IMR-90 (cell line): ENCODE data around the gene CNDP1. TPM values are rescaled to one million over a fixed set of nuclear protein-coding genes. Genes with fewer than 3 reads are reported as not detected.

ENCODE experiments used
- ATAC-seq: fragments of 200-7000 bp; cut with Tn5 transposase; 2 replicates; pipeline ENCODE4 v1.9.1; 2020; ENCODE audit warnings: low read depth, mild to moderate bottlenecking, moderate library complexity
- BruUV-seq: library from RNA; stranded (reverse); fragments of 400-500 nt; replicated peaks from 2 replicates; lab custom pipeline; 2021; lab: Mats Ljungman, UMichigan
- CTCF ChIA-PET: fragments of 300-600 bp; formaldehyde crosslinking; extraction: SDS; loops from one replicate; lab custom pipeline; 2021; ENCODE audit warnings: antibody characterized with exemption; lab: Yijun Ruan, JAX
- POLR2A ChIA-PET: fragments of 300-600 bp; sonication (Branson Sonifier 250); formaldehyde crosslinking; loops from one replicate; lab custom pipeline; 2022; ENCODE audit warnings: antibody characterized with exemption; ENCODE audit not compliant: unreplicated experiment; lab: Charles Lee
- DNase-seq: peaks from one replicate; pipeline ENCODE4 v3.0.0; 2013
- H2AFZ ChIP-seq: replicated peaks from 2 replicates; pipeline ENCODE3; 2013; ENCODE audit warnings: low read length, mild to moderate bottlenecking; ENCODE audit not compliant: poor library complexity
- H2AK5ac ChIP-seq: 2 replicates; pipeline ENCODE4 v1.6.1; 2013; ENCODE audit warnings: low read depth, low read length, inconsistent platforms
- H2AK9ac ChIP-seq: replicated peaks from 2 replicates; pipeline ENCODE3; 2013; ENCODE audit warnings: mild to moderate bottlenecking, low read depth, low read length, moderate library complexity; ENCODE audit not compliant: poor library complexity
- H2BK120ac ChIP-seq: 2 replicates; pipeline ENCODE4 v1.6.1; 2013; ENCODE audit warnings: low read depth, low read length, inconsistent platforms
- H2BK15ac ChIP-seq: 3 replicates; pipeline ENCODE4 v1.6.1; 2013; ENCODE audit warnings: low read depth, low read length, inconsistent platforms
- H2BK20ac ChIP-seq: 2 replicates; pipeline ENCODE4 v1.6.1; 2013; ENCODE audit warnings: low read depth, mild to moderate bottlenecking, inconsistent platforms, low read length, moderate library complexity
- H2BK5ac ChIP-seq: 2 replicates; pipeline ENCODE4 v1.6.1; 2013; ENCODE audit warnings: mild to moderate bottlenecking, low read depth, low read length, inconsistent platforms; ENCODE audit not compliant: poor library complexity, severe bottlenecking
- H3K14ac ChIP-seq: replicated peaks from 2 replicates; pipeline ENCODE4 v1.6.1; 2013; ENCODE audit warnings: low read depth, low read length, inconsistent platforms
- H3K18ac ChIP-seq: 2 replicates; pipeline ENCODE4 v1.6.1; 2013; ENCODE audit warnings: low read depth, low read length, control low read depth
- H3K23ac ChIP-seq: 2 replicates; pipeline ENCODE4 v1.6.1; 2013; ENCODE audit warnings: low read depth, low read length, inconsistent platforms
- H3K27ac ChIP-seq: 2 replicates; pipeline ENCODE4 v1.5.1; 2013; ENCODE audit warnings: mild to moderate bottlenecking, control low read depth, low read length; ENCODE audit not compliant: insufficient read depth
- H3K27me3 ChIP-seq: 2 replicates; pipeline ENCODE4 v1.6.1; 2013; ENCODE audit warnings: low read length; ENCODE audit not compliant: control insufficient read depth, insufficient read depth
- H3K36me3 ChIP-seq: 2 replicates; pipeline ENCODE4 v1.6.1; 2013; ENCODE audit warnings: low read length, mixed read lengths; ENCODE audit not compliant: control insufficient read depth, insufficient read depth
- H3K4ac ChIP-seq: 2 replicates; pipeline ENCODE4 v1.6.1; 2013; ENCODE audit warnings: low read depth, low read length, inconsistent platforms
- H3K4me1 ChIP-seq: 2 replicates; pipeline ENCODE4 v1.6.1; 2013; ENCODE audit warnings: low read length, mixed read lengths; ENCODE audit not compliant: control insufficient read depth, insufficient read depth
- H3K4me2 ChIP-seq: 2 replicates; pipeline ENCODE4 v1.6.1; 2013; ENCODE audit warnings: low read depth, mild to moderate bottlenecking, control low read depth, low read length, moderate library complexity
- H3K4me3 ChIP-seq: 2 replicates; pipeline ENCODE4 v1.5.1; 2013; ENCODE audit warnings: low read depth, mild to moderate bottlenecking, control low read depth, low read length, moderate library complexity; ENCODE audit not compliant: insufficient read depth
- H3K56ac ChIP-seq: 2 replicates; pipeline ENCODE4 v1.6.1; 2013; ENCODE audit warnings: low read length, inconsistent platforms; ENCODE audit not compliant: insufficient read depth; ENCODE audit errors: extremely low read depth
- H3K79me1 ChIP-seq, 2 experiments: 2 replicates each; pipeline ENCODE4 v1.6.1; 2013; ENCODE audit warnings: low read length in 2 of 2, inconsistent platforms in 1 of 2, low read depth in 1 of 2
- H3K9ac ChIP-seq: 2 replicates; pipeline ENCODE4 v1.6.1; 2013; ENCODE audit warnings: low read depth, low read length, control low read depth
- H3K9me1 ChIP-seq: 2 replicates; pipeline ENCODE4 v1.6.1; 2013; ENCODE audit warnings: low read length, inconsistent platforms; ENCODE audit not compliant: insufficient read depth
- H3K9me3 ChIP-seq: 2 replicates; pipeline ENCODE4 v1.6.1; 2013; ENCODE audit warnings: low read length; ENCODE audit not compliant: control insufficient read depth, insufficient read depth
- H4K20me1 ChIP-seq: 2 replicates; pipeline ENCODE4 v1.6.1; 2013; ENCODE audit warnings: low read length, inconsistent platforms; ENCODE audit not compliant: insufficient read depth
- H4K5ac ChIP-seq: 2 replicates; pipeline ENCODE4 v1.6.1; 2013; ENCODE audit warnings: mild to moderate bottlenecking, low read depth, low read length, control low read depth
- H4K8ac ChIP-seq, 2 experiments: 2 replicates each; pipeline ENCODE4 v1.6.1; 2013; ENCODE audit warnings: low read depth in 2 of 2, low read length in 2 of 2, control low read depth in 1 of 2, inconsistent platforms in 1 of 2
- H4K91ac ChIP-seq: 2 replicates; pipeline ENCODE4 v1.6.1; 2013; ENCODE audit warnings: low read depth, low read length, inconsistent platforms; ENCODE audit not compliant: insufficient read depth
- BHLHE40 ChIP-seq: fragments of 150-350 bp; IDR thresholded peaks from 2 replicates; pipeline ENCODE4 v1.6.1; 2016; ENCODE audit warnings: mild to moderate bottlenecking, low read depth, low read length
- CEBPB ChIP-seq: IDR thresholded peaks from 2 replicates; pipeline ENCODE4 v1.6.1; 2012; ENCODE audit warnings: low read depth, low read length, improper control_type of control experiment
- CHD1 ChIP-seq: IDR thresholded peaks from 2 replicates; pipeline ENCODE4 v1.6.1; 2012; ENCODE audit warnings: low read depth, low read length, improper control_type of control experiment
- FOS ChIP-seq: fragments of 150-350 bp; IDR thresholded peaks from 2 replicates; pipeline ENCODE4 v1.6.1; 2016; ENCODE audit warnings: low read depth, low read length
- MAFK ChIP-seq: IDR thresholded peaks from 2 replicates; pipeline ENCODE4 v1.6.1; 2012; ENCODE audit warnings: low read depth, low read length, improper control_type of control experiment
- MAZ ChIP-seq: IDR thresholded peaks from 2 replicates; pipeline ENCODE4 v1.6.1; 2012; ENCODE audit warnings: low read depth, mild to moderate bottlenecking, low read length, improper control_type of control experiment, moderate library complexity, borderline replicate concordance
- MXI1 ChIP-seq: IDR thresholded peaks from 2 replicates; pipeline ENCODE4 v1.6.1; 2012; ENCODE audit warnings: low read depth, mild to moderate bottlenecking, low read length, moderate library complexity, borderline replicate concordance
- NFE2L2 ChIP-seq: fragments of 150-350 bp; IDR thresholded peaks from 2 replicates; pipeline ENCODE4 v1.6.1; 2016; ENCODE audit warnings: low read depth, mild to moderate bottlenecking, low read length
- POLR2A ChIP-seq: IDR thresholded peaks from 2 replicates; pipeline ENCODE4 v1.6.1; 2012; ENCODE audit warnings: mild to moderate bottlenecking, low read depth, low read length
- RAD21 ChIP-seq: IDR thresholded peaks from 2 replicates; pipeline ENCODE4 v1.6.1; 2012; ENCODE audit warnings: low read length, improper control_type of control experiment
- RCOR1 ChIP-seq: IDR thresholded peaks from 2 replicates; pipeline ENCODE4 v1.6.1; 2012; ENCODE audit warnings: mild to moderate bottlenecking, low read length, improper control_type of control experiment; ENCODE audit not compliant: insufficient replicate concordance
- RFX5 ChIP-seq: IDR thresholded peaks from 2 replicates; pipeline ENCODE4 v1.8.0; 2012; ENCODE audit warnings: low read depth, mild to moderate bottlenecking, low read length, moderate library complexity
- SMC3 ChIP-seq: fragments of 150-350 bp; IDR thresholded peaks from 2 replicates; pipeline ENCODE4 v1.6.1; 2016; ENCODE audit warnings: low read depth, mild to moderate bottlenecking, antibody characterized with exemption, low read length, moderate library complexity
- WGBS, 2 experiments: methylation state at CpG; one replicate each; pipeline versions ENCODE4 v1.1.5 to v1.1.7; 2013; ENCODE audit warnings: missing lambda C conversion rate in 2 of 2; ENCODE audit not compliant: insufficient read length in 1 of 2; ENCODE audit errors: extremely low coverage in 2 of 2; 5-methylcytosine and 5-hydroxymethylcytosine counted together
- dilution Hi-C: fragments of 300-500 bp; cut with HindIII; formaldehyde crosslinking; loops from one replicate; pipeline ENCODE4 v1.14.3; 2018; ENCODE audit warnings: low sequenced_read_pairs; ENCODE audit not compliant: unreplicated experiment
- in situ Hi-C: fragments of 300-500 bp; cut with MboI; formaldehyde crosslinking; loops from 3 replicates; pipeline ENCODE4 v1.14.3; 2019; ENCODE audit warnings: low sequenced_read_pairs, inconsistent platforms, mixed read lengths
- intact Hi-C: fragments of 100-400 bp; cut with micrococcal nuclease; formaldehyde crosslinking; loops from 2 replicates; pipeline ENCODE4 v1.10.0; 2022
- polyA plus RNA-seq, 3 experiments: library from polyadenylated mRNA; depleted of rRNA; stranded (reverse); fragments of >200 nt; gene quantifications; 2 replicates each; pipeline ENCODE4 v1.2.3, GENCODE V29; 2012; ENCODE audit warnings: low replicate concordance in 1 of 3
- total RNA-seq: library from RNA; depleted of rRNA; stranded (reverse); fragments of >200 nt; gene quantifications from 2 replicates; pipeline ENCODE4 v1.2.3, GENCODE V29; 2012
- TF ChIP-seq, protein P1 (sequence below): conservative IDR thresholded peaks from 2 replicates; pipeline ENCODE4 v1.5.1; 2012; ENCODE audit warnings: mild to moderate bottlenecking, low read depth, low read length, improper control_type of control experiment
- TF ChIP-seq, protein P2 (sequence below): fragments of 150-350 bp; IDR thresholded peaks from 2 replicates; pipeline ENCODE4 v1.6.1; 2017; ENCODE audit warnings: mild to moderate bottlenecking, antibody characterized with exemption, low read length, low read depth
- TF ChIP-seq, protein P3 (sequence below): fragments of 150-350 bp; IDR thresholded peaks from 2 replicates; pipeline ENCODE4 v1.6.1; 2016; ENCODE audit warnings: low read depth, mild to moderate bottlenecking, low read length, moderate library complexity, borderline replicate concordance

CNDP1 gene
- total and polyA plus RNA-seq, 2 of the 4 experiments (the other 2 are of a cell fraction), result not detected

DNA sequence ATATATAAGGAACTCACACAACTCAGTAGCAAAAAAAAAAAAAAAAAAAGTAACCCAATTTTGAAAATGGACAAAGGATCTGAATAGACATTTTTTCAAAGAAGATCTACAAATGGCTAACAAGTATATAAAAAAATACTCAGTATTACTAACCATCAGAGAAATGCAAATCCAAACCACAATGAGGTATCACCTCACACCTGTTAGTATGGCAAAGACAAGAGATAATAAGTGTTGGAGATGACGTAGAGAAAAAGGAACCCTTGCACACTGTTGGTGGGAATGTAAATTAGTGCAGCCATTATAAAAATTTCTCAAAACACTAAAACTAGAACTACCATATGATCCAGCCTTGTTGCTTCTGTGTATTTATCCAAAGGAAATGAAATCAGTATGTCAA, 5.8 kb upstream of the CNDP1 start:
- Histone ChIP-seq H3K36me3 (no peaks in the 10 kb centered on the region), H4K8ac (no peak overlapping the region), H3K9ac (no peak overlapping the region), H4K20me1 (no peaks in the 10 kb centered on the region), H3K27me3 (peaks cover 11% of the 10 kb centered on the region), H3K79me1 (no peaks in the 10 kb centered on the region), H3K23ac (no peak overlapping the region), H3K4me3 (no peak overlapping the region), H2BK15ac (no peak overlapping the region), H4K5ac (no peak overlapping the region), H3K4ac (no peak overlapping the region), H3K18ac (no peak overlapping the region), H3K27ac (no peak overlapping the region), H2BK120ac (no peak overlapping the region), H3K9me1 (no peaks in the 10 kb centered on the region; the same call in 1 of the 2 replicates), H3K56ac (no peak overlapping the region), H3K4me1 (peaks cover 1% of the 10 kb centered on the region; the same call in 1 of the 2 replicates), H3K14ac (no peak overlapping the region), H2AK9ac (no peak overlapping the region), H2BK5ac (no peak overlapping the region), H2AK5ac (no peak overlapping the region), H2AFZ (no peak overlapping the region), H3K9me3 (no peaks in the 10 kb centered on the region), H4K91ac (no peak overlapping the region), H3K4me2 (no peak overlapping the region), H2BK20ac (no peak overlapping the region)
- BruUV-seq, result no TSS peak
- POLR2A ChIA-PET, result no interaction called here
- WGBS, 2 experiments, result no CpG with 5 or more reads among the region's 1 CpG
- intact Hi-C loops (no loop called here), in situ Hi-C loops (no loop called here), dilution Hi-C loops (no loop called here)
- no peak for DNase-seq
- ATAC-seq, result no peak
- CTCF ChIA-PET, result no interaction called here
- TF ChIP-seq MXI1 (no peak), RAD21 (no peak), BHLHE40 (no peak), NFE2L2 (no peak), MAFK (no peak), CHD1 (no peak), RCOR1 (no peak), RFX5 (no peak), CEBPB (no peak), MAZ (no peak), SMC3 (no peak), FOS (no peak), POLR2A (no peak)
- TF ChIP-seq, protein P1, sequence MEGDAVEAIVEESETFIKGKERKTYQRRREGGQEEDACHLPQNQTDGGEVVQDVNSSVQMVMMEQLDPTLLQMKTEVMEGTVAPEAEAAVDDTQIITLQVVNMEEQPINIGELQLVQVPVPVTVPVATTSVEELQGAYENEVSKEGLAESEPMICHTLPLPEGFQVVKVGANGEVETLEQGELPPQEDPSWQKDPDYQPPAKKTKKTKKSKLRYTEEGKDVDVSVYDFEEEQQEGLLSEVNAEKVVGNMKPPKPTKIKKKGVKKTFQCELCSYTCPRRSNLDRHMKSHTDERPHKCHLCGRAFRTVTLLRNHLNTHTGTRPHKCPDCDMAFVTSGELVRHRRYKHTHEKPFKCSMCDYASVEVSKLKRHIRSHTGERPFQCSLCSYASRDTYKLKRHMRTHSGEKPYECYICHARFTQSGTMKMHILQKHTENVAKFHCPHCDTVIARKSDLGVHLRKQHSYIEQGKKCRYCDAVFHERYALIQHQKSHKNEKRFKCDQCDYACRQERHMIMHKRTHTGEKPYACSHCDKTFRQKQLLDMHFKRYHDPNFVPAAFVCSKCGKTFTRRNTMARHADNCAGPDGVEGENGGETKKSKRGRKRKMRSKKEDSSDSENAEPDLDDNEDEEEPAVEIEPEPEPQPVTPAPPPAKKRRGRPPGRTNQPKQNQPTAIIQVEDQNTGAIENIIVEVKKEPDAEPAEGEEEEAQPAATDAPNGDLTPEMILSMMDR, result no peak
- TF ChIP-seq, protein P2, sequence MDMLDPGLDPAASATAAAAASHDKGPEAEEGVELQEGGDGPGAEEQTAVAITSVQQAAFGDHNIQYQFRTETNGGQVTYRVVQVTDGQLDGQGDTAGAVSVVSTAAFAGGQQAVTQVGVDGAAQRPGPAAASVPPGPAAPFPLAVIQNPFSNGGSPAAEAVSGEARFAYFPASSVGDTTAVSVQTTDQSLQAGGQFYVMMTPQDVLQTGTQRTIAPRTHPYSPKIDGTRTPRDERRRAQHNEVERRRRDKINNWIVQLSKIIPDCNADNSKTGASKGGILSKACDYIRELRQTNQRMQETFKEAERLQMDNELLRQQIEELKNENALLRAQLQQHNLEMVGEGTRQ, result no peak
- TF ChIP-seq, protein P3, sequence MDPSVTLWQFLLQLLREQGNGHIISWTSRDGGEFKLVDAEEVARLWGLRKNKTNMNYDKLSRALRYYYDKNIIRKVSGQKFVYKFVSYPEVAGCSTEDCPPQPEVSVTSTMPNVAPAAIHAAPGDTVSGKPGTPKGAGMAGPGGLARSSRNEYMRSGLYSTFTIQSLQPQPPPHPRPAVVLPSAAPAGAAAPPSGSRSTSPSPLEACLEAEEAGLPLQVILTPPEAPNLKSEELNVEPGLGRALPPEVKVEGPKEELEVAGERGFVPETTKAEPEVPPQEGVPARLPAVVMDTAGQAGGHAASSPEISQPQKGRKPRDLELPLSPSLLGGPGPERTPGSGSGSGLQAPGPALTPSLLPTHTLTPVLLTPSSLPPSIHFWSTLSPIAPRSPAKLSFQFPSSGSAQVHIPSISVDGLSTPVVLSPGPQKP, result no peak
